GM23248 (cell line): ENCODE measurements around the gene RAB3GAP1. TPM values are rescaled to one million over a fixed set of nuclear protein-coding genes. Genes with fewer than 3 reads are reported as not detected.
"Not testable (repeated sequence)": the region's sequence is repeated elsewhere in the genome, so short reads cannot be mapped to it uniquely, and the experiment has no call there.

Experiments used
- DNase-seq: peaks from one replicate; pipeline ENCODE4 v3.0.0-alpha.2; 2015
- H2AFZ ChIP-seq: fragments of 200-600 bp; sonication (generic); 2 replicates; pipeline ENCODE4 v1.6.1; 2016; ENCODE audit warnings: antibody characterized with exemption
- H3F3A ChIP-seq: fragments of 200-600 bp; sonication (generic); 2 replicates; pipeline ENCODE4 v1.6.1; 2016; ENCODE audit warnings: mild to moderate bottlenecking, antibody characterized with exemption, mixed run types; ENCODE audit not compliant: insufficient read depth
- H3K27ac ChIP-seq: fragments of 200-600 bp; sonication (generic); 2 replicates; pipeline ENCODE4 v1.5.1; 2016; ENCODE audit warnings: mild to moderate bottlenecking
- H3K27me3 ChIP-seq: fragments of 200-600 bp; sonication (generic); replicated peaks from 2 replicates; pipeline ENCODE4 v1.6.1; 2016; ENCODE audit warnings: mild to moderate bottlenecking; ENCODE audit not compliant: insufficient read depth
- H3K36me3 ChIP-seq: fragments of 200-600 bp; sonication (generic); 2 replicates; pipeline ENCODE4 v1.6.1; 2016; ENCODE audit warnings: low read depth, mild to moderate bottlenecking
- H3K4me1 ChIP-seq: fragments of 200-600 bp; sonication (generic); 2 replicates; pipeline ENCODE4 v1.6.1; 2016; ENCODE audit warnings: mild to moderate bottlenecking; ENCODE audit not compliant: insufficient read depth
- H3K4me2 ChIP-seq: fragments of 200-600 bp; sonication (generic); one replicate; pipeline ENCODE4 v1.6.1; 2016; ENCODE audit warnings: mild to moderate bottlenecking; ENCODE audit not compliant: unreplicated experiment
- H3K4me3 ChIP-seq: fragments of 200-600 bp; sonication (generic); 2 replicates; pipeline ENCODE4 v1.5.1; 2016; ENCODE audit warnings: mild to moderate bottlenecking
- H3K79me2 ChIP-seq: fragments of 200-600 bp; sonication (generic); 2 replicates; pipeline ENCODE4 v1.6.1; 2016; ENCODE audit warnings: mild to moderate bottlenecking; ENCODE audit not compliant: insufficient read depth
- H3K9ac ChIP-seq: fragments of 200-600 bp; sonication (generic); 2 replicates; pipeline ENCODE4 v1.6.1; 2016; ENCODE audit warnings: mild to moderate bottlenecking
- H3K9me2 ChIP-seq: fragments of 200-600 bp; sonication (generic); 2 replicates; pipeline ENCODE4 v1.6.1; 2016; ENCODE audit warnings: mixed run types, mild to moderate bottlenecking, moderate library complexity; ENCODE audit not compliant: insufficient read depth
- H3K9me3 ChIP-seq: fragments of 200-600 bp; sonication (generic); one replicate; pipeline ENCODE4 v1.6.1; 2017; ENCODE audit warnings: low read depth
- H4K20me1 ChIP-seq: fragments of 200-600 bp; sonication (generic); 2 replicates; pipeline ENCODE4 v1.6.0; 2016; ENCODE audit not compliant: insufficient read depth
- EZH2 ChIP-seq: fragments of 200-600 bp; sonication (generic); IDR thresholded peaks from 2 replicates; pipeline ENCODE4 v1.6.1; 2018; ENCODE audit warnings: antibody characterized with exemption, mild to moderate bottlenecking; ENCODE audit not compliant: insufficient read depth, poor library complexity, severe bottlenecking
- EZH2phosphoT487 ChIP-seq: fragments of 200-600 bp; sonication (generic); IDR thresholded peaks from 2 replicates; pipeline ENCODE4 v1.6.1; 2018; ENCODE audit warnings: antibody characterized with exemption, moderate library complexity, mild to moderate bottlenecking, low read depth; ENCODE audit not compliant: insufficient read depth
- WGBS, 2 experiments: methylation state at CpG; one replicate each; pipeline ENCODE4 v1.1.6; 2015 to 2017; ENCODE audit warnings: low lambda C conversion rate in 2 of 2, low coverage in 1 of 2; ENCODE audit errors: missing lambda C conversion rate in 2 of 2; 5-methylcytosine and 5-hydroxymethylcytosine counted together
- in situ Hi-C: fragments of 300-500 bp; cut with MboI; formaldehyde crosslinking; loops from 2 replicates; pipeline ENCODE4 v1.15.0; 2020
- polyA plus RNA-seq: library from polyadenylated mRNA; unstranded; fragments of >200 nt; fragmentation: Nextera tagmentation; extraction: Ambion mirVana; gene quantifications from 2 replicates; pipeline ENCODE4 v1.2.1, GENCODE V29; 2016
- total RNA-seq: library from RNA; depleted of rRNA; stranded (reverse); fragments of >200 nt; shearing (Covaris generic); gene quantifications from 2 replicates; pipeline ENCODE4 v1.2.3, GENCODE V29; 2014

Gene RAB3GAP1
- total and polyA plus RNA-seq, 2 experiments from 2014 or later: 35.5 to 72.1 TPM

DNA sequence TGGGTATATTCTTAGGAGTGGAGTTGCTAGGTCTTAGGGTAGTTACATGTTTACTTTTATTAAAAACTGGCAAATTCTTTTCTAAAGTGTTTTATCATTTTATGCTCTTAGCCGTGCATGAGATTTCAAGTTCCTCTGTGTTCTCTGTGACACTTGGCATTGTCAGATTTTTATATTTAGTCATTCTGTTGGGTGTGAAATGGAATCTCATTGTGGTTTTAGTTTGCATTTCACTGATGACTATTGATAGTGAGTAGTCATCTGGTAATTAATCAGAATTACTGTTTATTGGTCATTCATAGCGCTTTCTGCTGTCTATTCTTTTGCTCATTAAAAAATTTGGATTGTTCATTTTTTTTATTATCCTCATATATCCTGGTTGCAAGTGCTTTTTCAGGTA lies 34.1 kb downstream of the RAB3GAP1 start:
- no peaks in the 10 kb centered on the region for H3K9me2 ChIP-seq
- no peak for TF ChIP-seq EZH2
- no peak for TF ChIP-seq EZH2phosphoT487
- peaks cover 97% of the 10 kb centered on the region for H3K79me2 ChIP-seq
- WGBS, 2 experiments: 93 to 96% methylated on average over 2 of the region's 2 CpGs
- H2AFZ ChIP-seq: no peak overlapping the region
- peaks cover 14% of the 10 kb centered on the region; the same call in 1 of the 2 replicates for H4K20me1 ChIP-seq
- DNase-seq: no peak
- H3K27ac ChIP-seq: no peak overlapping the region
- H3K4me2 ChIP-seq: no peak overlapping the region
- H3K27me3 ChIP-seq: no peaks in the 10 kb centered on the region
- no peaks in the 10 kb centered on the region for H3K4me1 ChIP-seq
- H3K9ac ChIP-seq: no peak overlapping the region
- H3K9me3 ChIP-seq: no peaks in the 10 kb centered on the region
- no peak overlapping the region for H3K4me3 ChIP-seq
- in situ Hi-C loops: no loop called here
- peaks cover 5% of the 10 kb centered on the region; the same call in 1 of the 2 replicates for H3F3A ChIP-seq
- peaks cover 25% of the 10 kb centered on the region for H3K36me3 ChIP-seq

- 99 to 100% methylated on average over 4 of the region's 4 CpGs for WGBS, 2 experiments
- peaks cover 83% of the 10 kb centered on the region for H3K79me2 ChIP-seq
Observed at GRCh38 chr2:135089597-135089996, 37.5 kb downstream of the RAB3GAP1 start.

GRCh38 chr2:135091681-135092080 lies 39.6 kb downstream of the RAB3GAP1 start:
- H3K9me3 ChIP-seq: no peaks in the 10 kb centered on the region
- in situ Hi-C loops: no loop called here
- peaks cover 5% of the 10 kb centered on the region; the same call in 1 of the 2 replicates for H4K20me1 ChIP-seq
- H3K4me1 ChIP-seq: peaks cover 6% of the 10 kb centered on the region; the same call in 1 of the 2 replicates
- H3F3A ChIP-seq: no peaks in the 10 kb centered on the region
- H3K4me2 ChIP-seq: no peak overlapping the region
- no peak overlapping the region for H3K27ac ChIP-seq
- peaks cover 29% of the 10 kb centered on the region for H3K36me3 ChIP-seq
- H3K27me3 ChIP-seq: no peaks in the 10 kb centered on the region
- DNase-seq: no peak
- no peak for TF ChIP-seq EZH2
- TF ChIP-seq EZH2phosphoT487: no peak
- H2AFZ ChIP-seq: no peak overlapping the region
- H3K4me3 ChIP-seq: no peak overlapping the region
- H3K79me2 ChIP-seq: peaks cover 77% of the 10 kb centered on the region
- WGBS, 2 experiments: 96 to 100% methylated on average over 1 of the region's 1 CpG
- H3K9me2 ChIP-seq: no peaks in the 10 kb centered on the region
- H3K9ac ChIP-seq: no peak overlapping the region

More at GRCh38 chr2:135089597-135089996, 37.5 kb downstream of the RAB3GAP1 start:
- H2AFZ ChIP-seq, H3K4me1 ChIP-seq, H3K4me2 ChIP-seq, H3K27ac ChIP-seq, in situ Hi-C loops, H3K9me3 ChIP-seq, H3K9me2 ChIP-seq, DNase-seq, H3K27me3 ChIP-seq, H3K9ac ChIP-seq, H3K4me3 ChIP-seq, H3F3A ChIP-seq: not testable (repeated sequence)
- Histone ChIP-seq H4K20me1 (peaks cover 10% of the 10 kb centered on the region; the same call in 1 of the 2 replicates), H3K36me3 (peaks cover 21% of the 10 kb centered on the region)

DNA sequence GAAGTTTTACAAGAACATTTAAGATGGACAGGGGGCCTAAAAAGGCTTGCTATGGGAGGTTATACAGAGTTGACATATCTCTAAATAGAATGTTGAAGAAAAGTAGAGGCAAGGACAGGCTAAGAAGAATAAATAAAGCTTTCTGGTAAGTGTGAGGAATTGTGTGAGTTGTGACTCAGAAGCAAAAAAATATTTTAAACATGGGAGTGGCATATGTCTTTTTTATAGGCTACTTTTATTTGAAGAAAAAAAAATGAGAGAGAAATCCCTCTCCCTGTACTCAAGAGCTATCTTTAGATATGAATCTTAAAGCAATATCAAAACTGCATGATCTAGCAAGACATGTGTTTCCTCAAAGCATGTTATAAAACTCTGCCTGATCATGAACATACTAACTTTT lies 41.1 kb downstream of the RAB3GAP1 start:
- no peaks in the 10 kb centered on the region for H3K9me2 ChIP-seq
- H3F3A ChIP-seq: no peaks in the 10 kb centered on the region
- H3K4me1 ChIP-seq: peaks cover 6% of the 10 kb centered on the region; the same call in 1 of the 2 replicates
- no peaks in the 10 kb centered on the region for H3K27me3 ChIP-seq
- peaks cover 32% of the 10 kb centered on the region for H3K36me3 ChIP-seq
- in situ Hi-C loops: no loop called here
- DNase-seq: no peak
- no peak overlapping the region for H3K27ac ChIP-seq
- H3K9me3 ChIP-seq: no peaks in the 10 kb centered on the region
- no peak overlapping the region for H2AFZ ChIP-seq
- no peak for TF ChIP-seq EZH2phosphoT487
- TF ChIP-seq EZH2: no peak
- H3K79me2 ChIP-seq: peaks cover 77% of the 10 kb centered on the region
- no peak overlapping the region for H3K4me3 ChIP-seq
- H3K9ac ChIP-seq: no peak overlapping the region
- no peak overlapping the region for H3K4me2 ChIP-seq
- no peaks in the 10 kb centered on the region for H4K20me1 ChIP-seq
